Activated T-cell treated with anti-CD3 and anti-CD28 coated beads, Interleukin-2, amount 50 U/mL, for 24 hours (primary cell): ENCODE measurements around the gene EDEM1.
"Not testable (repeated sequence)": the region's sequence is repeated elsewhere in the genome, so short reads cannot be mapped to it uniquely, and the experiment has no call there.

Experiments used
- DNase-seq: peaks from one replicate; pipeline ENCODE4 v3.0.0-alpha.2; 2020
- H3K27ac Mint-ChIP-seq: 2 replicates; pipeline ENCODE4 v1.8.0; 2020; ENCODE audit warnings: mild to moderate bottlenecking, mixed read lengths
- H3K27me3 Mint-ChIP-seq: 2 replicates; pipeline ENCODE4 v1.8.0; 2020; ENCODE audit warnings: mixed read lengths
- H3K36me3 Mint-ChIP-seq: 2 replicates; pipeline ENCODE4 v1.8.0; 2020; ENCODE audit warnings: low read depth, mixed read lengths
- H3K4me1 Mint-ChIP-seq: 2 replicates; pipeline ENCODE4 v1.8.0; 2020; ENCODE audit warnings: low read depth, mixed read lengths
- H3K4me3 Mint-ChIP-seq: 2 replicates; pipeline ENCODE4 v1.8.0; 2020; ENCODE audit warnings: mild to moderate bottlenecking, moderate library complexity, mixed read lengths
- H3K9me3 Mint-ChIP-seq: 2 replicates; pipeline ENCODE4 v1.8.0; 2020; ENCODE audit warnings: mixed read lengths

The EDEM1 gene

DNA sequence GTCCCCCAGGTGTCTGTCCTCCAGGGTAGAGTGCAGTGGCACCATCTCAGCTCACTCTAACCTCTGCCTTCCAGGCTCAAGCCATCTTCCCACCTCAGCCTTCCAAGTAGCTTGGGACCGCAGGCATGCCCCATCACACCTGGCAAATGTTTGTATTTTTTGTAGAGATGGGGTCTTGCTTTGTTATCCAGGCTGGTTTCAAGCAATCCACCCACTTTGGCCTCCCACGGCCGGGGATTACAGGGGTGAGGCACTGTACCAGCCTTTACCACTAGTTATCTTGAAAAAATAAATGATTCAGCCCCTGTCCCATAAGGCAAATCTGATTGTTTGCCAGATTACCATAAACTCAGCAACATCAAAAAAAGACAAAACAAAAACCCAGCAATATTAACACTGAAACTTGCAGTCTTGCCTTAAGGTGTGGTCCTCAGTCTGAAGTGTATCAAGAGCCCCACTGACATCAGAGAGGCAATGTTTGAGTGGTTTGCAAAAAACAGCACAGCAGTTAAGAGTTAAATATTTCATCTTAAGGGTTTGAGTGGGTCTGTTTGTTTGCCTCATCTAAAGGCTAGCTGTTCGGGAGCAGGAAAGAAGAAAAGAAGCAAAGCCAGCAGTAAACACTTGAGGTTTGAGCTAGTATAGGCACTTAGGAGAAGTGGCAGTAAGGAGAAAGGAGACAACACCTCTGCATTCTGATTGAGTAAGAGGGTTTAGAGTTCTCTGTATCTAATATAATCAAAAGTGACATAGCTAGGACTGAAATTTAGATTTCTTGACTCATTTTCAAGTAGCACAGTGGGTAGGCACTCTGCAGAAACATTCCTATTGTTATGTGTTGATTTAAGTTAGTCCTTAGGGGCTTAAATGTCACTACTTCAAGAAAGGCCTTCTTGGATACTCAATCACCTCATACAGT, 26.3 kb upstream of the EDEM1 start:
- DNase-seq: no peak
- peaks cover 17% of the 10 kb centered on the region for H3K36me3 Mint-ChIP-seq
- no peaks in the 10 kb centered on the region for H3K27me3 Mint-ChIP-seq
- peaks cover 81% of the 10 kb centered on the region for H3K4me1 Mint-ChIP-seq
- H3K4me3 Mint-ChIP-seq: no peak overlapping the region
- H3K9me3 Mint-ChIP-seq: no peaks in the 10 kb centered on the region
- H3K27ac Mint-ChIP-seq: peak overlapping the region; percentile 69

DNA sequence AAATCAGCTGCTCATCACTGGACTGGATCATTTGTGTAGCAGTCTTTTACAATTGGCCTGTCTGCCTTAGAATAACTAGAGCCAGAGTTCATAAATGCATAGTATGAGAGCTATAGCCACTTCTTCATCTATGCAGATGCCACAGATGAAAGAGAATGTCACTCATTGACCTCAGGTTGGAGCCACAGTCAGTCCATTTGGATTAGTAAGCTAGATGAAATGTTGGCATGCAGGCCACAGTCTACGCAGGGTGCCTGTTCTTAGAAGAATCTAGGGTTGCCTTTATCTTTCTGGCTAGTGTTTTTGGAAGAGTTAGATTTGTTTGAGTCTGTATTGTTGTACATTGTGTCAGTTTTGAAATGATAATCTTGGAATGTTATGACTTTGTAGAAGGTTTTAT, 25.4 kb upstream of the EDEM1 start:
- peak overlapping the region; percentile 42 for H3K27ac Mint-ChIP-seq
- H3K36me3 Mint-ChIP-seq: peaks cover 18% of the 10 kb centered on the region
- DNase-seq: no peak
- H3K27me3 Mint-ChIP-seq: no peaks in the 10 kb centered on the region
- peaks cover 80% of the 10 kb centered on the region for H3K4me1 Mint-ChIP-seq
- no peak overlapping the region for H3K4me3 Mint-ChIP-seq
- no peaks in the 10 kb centered on the region for H3K9me3 Mint-ChIP-seq

DNA sequence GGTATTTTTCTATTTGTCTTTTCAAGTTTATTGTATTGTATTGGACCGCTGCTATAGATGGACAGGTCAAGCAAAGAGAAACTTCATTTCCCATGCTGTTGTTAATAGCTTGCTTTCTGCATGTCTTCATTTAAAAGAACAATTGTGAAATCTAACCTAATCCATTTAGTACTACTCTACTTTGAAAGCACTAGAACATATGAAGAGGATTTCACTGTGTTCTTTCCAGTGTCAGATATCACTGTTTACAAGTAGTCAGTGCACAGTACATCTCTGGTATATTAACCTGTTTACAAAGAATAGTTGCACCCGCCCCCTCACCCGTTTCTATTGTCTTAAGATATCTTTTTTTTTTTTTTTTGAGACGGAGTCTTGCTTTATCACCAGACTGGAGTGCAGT, 21.8 kb upstream of the EDEM1 start:
- Mint-ChIP-seq H3K27me3 (no peaks in the 10 kb centered on the region), H3K27ac (peak overlapping the region; percentile 34), H3K9me3 (no peaks in the 10 kb centered on the region), H3K4me3 (no peak overlapping the region), H3K4me1 (peaks cover 71% of the 10 kb centered on the region), H3K36me3 (peaks cover 16% of the 10 kb centered on the region)
- DNase-seq: no peak

DNA sequence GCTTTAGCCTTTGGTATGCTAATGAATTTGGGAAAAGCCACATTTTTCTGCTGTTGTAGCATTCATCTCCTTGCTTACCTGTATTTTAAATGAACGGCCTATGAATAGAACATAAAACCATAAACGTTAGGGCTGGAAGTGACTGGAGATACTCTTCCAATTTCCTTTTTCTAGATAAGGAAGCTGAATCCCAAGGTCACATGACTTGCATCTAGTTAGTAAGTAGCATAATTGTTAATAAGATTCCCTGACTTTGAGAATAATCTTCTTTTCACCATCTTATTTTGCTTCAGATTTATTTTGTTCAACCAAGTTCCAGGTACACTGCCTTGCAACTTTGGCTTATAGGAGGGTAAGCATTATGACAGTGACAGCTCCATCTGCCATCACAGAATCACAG, 20.7 kb upstream of the EDEM1 start:
- Mint-ChIP-seq H3K4me1 (peaks cover 60% of the 10 kb centered on the region), H3K27ac (no peak overlapping the region), H3K9me3 (no peaks in the 10 kb centered on the region), H3K27me3 (no peaks in the 10 kb centered on the region), H3K4me3 (no peak overlapping the region), H3K36me3 (peaks cover 24% of the 10 kb centered on the region)
- DNase-seq: no peak

DNA sequence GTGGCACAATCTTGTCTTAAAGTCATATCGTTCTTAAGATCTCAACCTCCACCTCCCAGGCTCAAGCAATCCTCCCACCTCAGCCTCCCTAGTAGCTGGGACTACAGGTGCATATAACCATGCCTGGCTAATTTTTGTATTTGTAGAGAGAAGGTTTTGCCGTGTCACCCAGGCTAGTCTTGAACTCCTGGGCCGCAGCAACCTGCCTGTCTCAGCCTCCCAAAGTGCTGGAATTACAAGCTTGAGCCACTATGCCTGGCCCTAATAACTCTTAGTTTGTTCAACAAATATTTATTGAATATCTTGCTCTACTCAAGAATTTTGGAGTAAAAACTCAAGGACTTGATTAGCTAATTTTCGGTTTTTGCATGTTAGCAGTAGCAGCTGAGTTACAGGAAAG, 19.4 kb upstream of the EDEM1 start:
- Mint-ChIP-seq H3K27ac (peak overlapping the region; percentile 66), H3K36me3 (peaks cover 31% of the 10 kb centered on the region), H3K9me3 (no peaks in the 10 kb centered on the region), H3K27me3 (no peaks in the 10 kb centered on the region), H3K4me1 (peaks cover 52% of the 10 kb centered on the region), H3K4me3 (no peak overlapping the region)
- DNase-seq: no peak

DNA sequence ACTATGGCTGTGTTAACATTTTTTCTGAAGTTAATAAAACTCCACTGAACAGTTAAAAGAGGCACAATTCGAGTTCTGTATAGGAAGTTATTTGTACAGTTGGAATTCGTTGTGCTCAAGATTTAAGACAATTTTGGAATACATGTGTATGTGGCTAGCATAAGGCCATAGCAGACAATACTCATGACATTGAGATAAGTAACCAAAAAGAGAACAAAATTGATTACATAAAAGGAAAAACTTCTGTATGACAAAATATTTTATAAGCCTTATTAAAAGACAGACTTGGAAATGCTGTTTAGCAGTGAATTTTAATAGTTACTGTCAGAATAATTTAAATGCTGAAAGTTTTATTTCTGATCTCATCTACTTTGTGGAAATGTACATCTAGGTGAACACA, 17.7 kb upstream of the EDEM1 start:
- Mint-ChIP-seq H3K36me3 (peaks cover 46% of the 10 kb centered on the region), H3K27ac (peak overlapping the region; percentile 74), H3K27me3 (no peaks in the 10 kb centered on the region), H3K9me3 (no peaks in the 10 kb centered on the region), H3K4me1 (peaks cover 36% of the 10 kb centered on the region), H3K4me3 (no peak overlapping the region)
- no peak for DNase-seq

DNA sequence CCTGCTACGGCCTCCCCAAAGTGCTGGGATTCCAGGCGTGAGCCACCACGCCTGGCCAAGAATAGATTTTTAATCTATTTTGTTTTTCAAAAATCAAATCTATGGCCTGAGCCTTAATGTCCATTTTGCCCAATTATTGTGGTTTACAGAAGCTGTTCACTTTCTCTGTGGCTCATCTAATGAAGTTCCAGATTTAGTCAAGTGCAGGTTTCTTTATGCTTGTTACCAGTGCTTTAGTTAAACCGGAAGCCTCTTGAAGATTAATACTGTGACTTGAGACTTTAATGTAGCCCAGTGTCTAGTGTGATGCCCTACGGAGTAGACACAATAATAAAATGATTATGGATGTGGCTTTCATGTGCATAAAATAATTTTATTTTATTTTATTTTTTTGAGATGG, 16.5 kb upstream of the EDEM1 start:
- no peak for DNase-seq
- Mint-ChIP-seq H3K36me3 (peaks cover 52% of the 10 kb centered on the region), H3K27me3 (no peaks in the 10 kb centered on the region), H3K9me3 (no peaks in the 10 kb centered on the region), H3K4me1 (peaks cover 26% of the 10 kb centered on the region), H3K4me3 (no peak overlapping the region), H3K27ac (no peak overlapping the region)

DNA sequence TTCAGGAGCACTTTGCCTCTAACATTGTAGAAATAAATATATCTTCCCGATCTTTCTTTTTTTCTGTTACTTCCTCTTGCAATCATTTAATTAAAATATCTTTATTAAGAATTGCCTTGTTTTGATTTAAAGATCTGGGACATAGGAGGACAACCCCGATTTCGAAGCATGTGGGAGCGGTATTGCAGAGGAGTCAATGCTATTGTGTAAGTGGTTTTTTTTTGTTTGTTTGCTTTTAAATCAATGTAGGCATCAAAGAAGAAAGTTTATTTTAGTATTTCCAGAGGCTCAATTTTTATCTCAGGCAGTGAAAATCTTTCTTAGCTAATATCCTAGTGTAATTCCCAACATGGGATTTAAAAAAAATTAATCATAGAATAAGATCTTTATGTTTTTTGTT, 15.5 kb upstream of the EDEM1 start:
- Mint-ChIP-seq H3K4me3 (no peak overlapping the region), H3K36me3 (peaks cover 58% of the 10 kb centered on the region), H3K9me3 (no peaks in the 10 kb centered on the region), H3K27ac (no peak overlapping the region), H3K27me3 (no peaks in the 10 kb centered on the region), H3K4me1 (peaks cover 20% of the 10 kb centered on the region)
- DNase-seq: no peak

DNA sequence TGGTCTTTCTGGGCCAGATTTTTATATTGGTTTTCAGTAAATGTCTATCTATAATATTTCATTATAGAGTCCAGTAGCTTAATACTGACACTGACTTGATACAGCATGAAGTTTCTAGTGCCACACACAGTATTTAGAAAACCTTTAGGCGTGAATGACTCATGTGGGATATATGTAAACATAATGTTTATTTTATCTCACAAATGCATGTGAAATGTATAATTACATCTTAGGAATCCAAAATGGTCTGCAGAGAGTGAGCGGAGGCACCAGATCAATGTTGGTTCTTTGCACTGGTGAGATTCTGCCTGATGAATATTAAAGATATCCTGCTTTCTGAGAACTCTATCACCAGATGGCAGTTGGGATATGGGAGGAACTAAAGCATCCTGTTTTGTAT, 8.5 kb upstream of the EDEM1 start:
- not testable (repeated sequence) for H3K4me3 Mint-ChIP-seq, H3K27ac Mint-ChIP-seq, H3K27me3 Mint-ChIP-seq, DNase-seq, H3K9me3 Mint-ChIP-seq
- Mint-ChIP-seq H3K36me3 (peaks cover 87% of the 10 kb centered on the region), H3K4me1 (peaks cover 11% of the 10 kb centered on the region)

DNA sequence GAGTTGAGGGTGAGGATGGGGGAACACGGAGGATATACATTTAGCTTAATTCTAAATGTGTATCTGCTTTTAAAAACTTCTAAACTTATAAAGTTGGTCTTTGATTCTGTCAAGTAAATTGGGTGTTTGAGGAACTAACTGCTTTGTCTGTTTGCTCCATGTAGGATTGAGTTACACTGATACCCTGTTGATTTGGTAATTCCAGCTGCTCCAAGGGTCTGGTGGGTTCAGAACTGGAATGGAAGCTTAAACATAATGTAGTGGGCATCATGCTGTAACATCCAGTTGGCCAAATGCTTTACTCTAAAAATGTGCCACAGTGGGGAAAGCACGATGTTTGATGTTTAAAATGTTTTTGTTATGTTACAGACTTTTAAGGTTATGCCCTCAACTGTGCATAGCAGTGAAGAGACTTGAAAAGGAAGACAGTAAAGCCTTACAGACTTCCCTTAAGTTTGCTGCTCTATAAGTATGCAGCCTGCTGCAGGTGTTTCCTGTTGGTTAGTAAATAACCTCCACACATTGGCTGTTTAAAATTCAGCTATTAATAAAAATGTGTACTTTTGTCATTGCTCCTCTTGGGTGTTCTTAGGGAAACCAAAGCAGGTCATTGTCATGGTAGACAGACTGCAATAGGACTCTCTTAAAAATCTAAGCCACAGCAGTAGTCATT, 5.9 kb upstream of the EDEM1 start:
- Mint-ChIP-seq H3K27me3 (no peaks in the 10 kb centered on the region), H3K36me3 (peaks cover 74% of the 10 kb centered on the region), H3K4me3 (no peak overlapping the region), H3K27ac (peak overlapping the region; percentile 39), H3K9me3 (no peaks in the 10 kb centered on the region), H3K4me1 (peaks cover 21% of the 10 kb centered on the region)
- no peak for DNase-seq

DNA sequence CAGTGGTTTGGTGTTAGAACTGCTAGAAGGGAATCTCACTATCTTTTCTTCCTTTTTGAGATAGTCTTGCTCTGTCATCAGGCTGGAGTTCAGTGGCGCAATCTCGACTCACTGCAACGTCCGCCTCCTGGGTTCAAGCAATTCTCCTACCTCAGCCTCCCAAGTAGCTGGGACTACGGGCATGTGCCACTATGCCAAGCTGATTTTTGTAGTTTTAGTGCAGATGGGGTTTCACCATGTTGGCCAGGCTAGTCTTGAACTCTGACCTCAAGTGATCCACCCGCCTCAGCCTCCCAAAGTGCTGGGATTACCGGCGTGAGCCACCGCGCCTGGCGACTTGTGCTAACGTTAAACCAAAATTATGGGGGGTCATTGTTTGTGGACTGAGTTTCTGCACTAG, 3.8 kb upstream of the EDEM1 start:
- not testable (repeated sequence) for H3K27me3 Mint-ChIP-seq, H3K4me3 Mint-ChIP-seq, DNase-seq, H3K27ac Mint-ChIP-seq, H3K9me3 Mint-ChIP-seq
- Mint-ChIP-seq H3K36me3 (peaks cover 61% of the 10 kb centered on the region), H3K4me1 (peaks cover 26% of the 10 kb centered on the region)

DNA sequence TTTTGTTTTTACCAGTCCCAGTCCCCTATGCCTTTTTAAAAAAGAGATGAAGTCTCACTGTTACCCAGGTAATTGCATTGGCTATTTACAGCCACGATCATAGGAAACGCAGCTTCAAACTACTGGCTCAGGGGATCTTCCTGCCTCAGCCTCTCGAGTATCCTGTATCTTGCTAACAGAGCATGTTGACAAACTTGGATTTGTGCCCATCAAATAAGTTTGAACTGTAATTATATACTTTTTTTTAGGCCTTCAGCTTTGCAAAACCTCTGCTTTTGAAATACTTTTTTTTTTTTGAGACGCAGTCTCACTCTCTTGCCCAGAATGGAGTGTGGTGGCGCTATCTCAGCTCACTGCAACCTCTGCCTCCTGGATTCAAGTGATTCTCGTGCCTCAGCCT, 3.0 kb upstream of the EDEM1 start:
- no peak overlapping the region for H3K4me3 Mint-ChIP-seq
- peaks cover 60% of the 10 kb centered on the region for H3K36me3 Mint-ChIP-seq
- H3K9me3 Mint-ChIP-seq: no peaks in the 10 kb centered on the region
- H3K4me1 Mint-ChIP-seq: peaks cover 26% of the 10 kb centered on the region
- no peak overlapping the region for H3K27ac Mint-ChIP-seq
- no peaks in the 10 kb centered on the region for H3K27me3 Mint-ChIP-seq
- no peak for DNase-seq

DNA sequence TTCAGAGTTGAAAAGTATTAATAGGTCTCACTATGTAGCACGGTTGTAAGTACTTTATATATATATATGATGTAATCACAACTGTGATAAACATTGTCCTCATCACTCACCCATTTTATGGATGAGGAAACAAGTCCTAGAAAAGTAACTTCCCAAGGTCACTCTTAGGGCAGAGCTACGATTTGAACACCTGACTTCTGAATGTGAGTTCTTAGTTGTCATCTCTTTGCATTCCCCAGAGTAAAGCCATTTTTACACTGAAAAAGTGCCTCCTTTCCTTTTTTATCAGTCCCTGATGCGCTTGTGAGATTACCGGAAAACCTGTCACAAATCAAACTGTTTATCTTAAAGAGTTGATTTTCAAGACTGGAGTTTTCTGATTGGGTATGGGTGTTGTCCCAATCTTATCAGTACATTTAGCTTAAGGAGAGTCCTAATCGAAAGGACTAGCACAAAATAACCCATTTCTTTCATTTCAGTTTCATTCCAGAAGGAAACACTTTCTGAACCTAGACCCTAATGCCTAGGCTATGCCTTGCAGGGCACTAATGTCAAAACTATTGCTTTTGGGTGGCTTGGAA, 2.3 kb upstream of the EDEM1 start:
- DNase-seq: no peak

DNA sequence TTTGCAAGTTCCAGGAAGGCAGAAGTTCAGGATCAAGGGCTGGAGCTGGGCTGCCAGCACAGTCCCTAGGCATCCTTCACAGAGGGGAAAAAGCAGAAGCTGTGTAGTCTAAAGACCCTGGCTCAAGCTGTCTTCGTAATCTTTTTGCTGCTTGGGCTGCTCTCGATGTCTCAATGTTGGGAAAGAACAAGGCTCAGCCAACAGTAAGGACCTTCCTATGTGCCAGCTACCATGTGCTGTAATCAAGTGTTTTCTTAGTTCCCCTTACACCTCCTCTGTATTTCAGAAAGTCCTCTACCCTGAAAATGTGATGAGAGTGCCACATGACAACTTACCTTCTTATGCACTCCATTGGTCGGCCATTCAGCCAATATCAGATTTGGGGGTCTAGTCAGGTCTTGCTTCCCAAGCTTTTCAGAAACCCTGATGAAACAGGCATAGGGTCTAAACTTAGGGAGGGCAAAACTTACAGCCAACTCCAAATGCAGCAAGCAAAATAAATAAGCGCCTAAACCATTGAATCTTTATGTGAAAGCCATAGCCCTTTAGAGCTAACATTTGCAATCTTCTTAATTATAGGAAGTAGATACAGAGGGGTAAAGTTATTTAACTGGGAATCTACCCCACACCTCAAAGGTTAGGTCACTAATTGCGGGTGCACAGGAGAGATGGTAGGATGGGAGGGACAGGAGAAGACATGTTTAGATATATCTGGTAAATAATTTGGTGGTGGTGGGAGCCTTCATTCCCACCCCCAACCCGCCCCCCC, 1.2 kb upstream of the EDEM1 start:
- H3K4me3 Mint-ChIP-seq: peak overlapping the region; percentile 90
- H3K27me3 Mint-ChIP-seq: no peaks in the 10 kb centered on the region
- H3K9me3 Mint-ChIP-seq: no peaks in the 10 kb centered on the region
- no peak overlapping the region for H3K27ac Mint-ChIP-seq
- DNase-seq: no peak
- H3K4me1 Mint-ChIP-seq: peaks cover 28% of the 10 kb centered on the region
- peaks cover 54% of the 10 kb centered on the region for H3K36me3 Mint-ChIP-seq

More for the DNA sequence above, 2.3 kb upstream of the EDEM1 start:
- no peak overlapping the region for H3K4me3 Mint-ChIP-seq
- no peak overlapping the region for H3K27ac Mint-ChIP-seq
- peaks cover 60% of the 10 kb centered on the region for H3K36me3 Mint-ChIP-seq
- H3K9me3 Mint-ChIP-seq: no peaks in the 10 kb centered on the region
- H3K4me1 Mint-ChIP-seq: peaks cover 29% of the 10 kb centered on the region
- no peaks in the 10 kb centered on the region for H3K27me3 Mint-ChIP-seq
